Esophagus muscularis mucosa (tissue), 4 donors: ENCODE results near the gene PTGDR2. TPM values are rescaled to one million over a fixed set of nuclear protein-coding genes. Genes with fewer than 3 reads are reported as not detected.

Source experiments
- DNase-seq: peaks from one replicate; pipeline ENCODE4 v3.0.0-alpha.2; 2017; ENCODE audit errors: extremely low spot score
- H3K27ac ChIP-seq, 4 donors: fragments of 200-600 bp; sonication (generic); replicated peaks in 1 of 4; 1 replicate in 3 of 4; 2 replicates in 1 of 4; pipeline ENCODE4 v1.5.1; 2016 to 2019; ENCODE audit warnings: mild to moderate bottlenecking in 1 of 4
- H3K27me3 ChIP-seq, 4 donors: fragments of 200-600 bp; sonication (generic); one replicate each; pipeline versions ENCODE4 v1.5.1 to v1.6.0; 2016 to 2019
- H3K36me3 ChIP-seq, 4 donors: fragments of 200-600 bp; sonication (generic); one replicate each; pipeline ENCODE4 v1.5.1; 2016 to 2019
- H3K4me1 ChIP-seq, 4 donors: fragments of 200-600 bp; sonication (generic); one replicate each; pipeline ENCODE4 v1.5.1; 2016 to 2019
- H3K4me3 ChIP-seq, 4 donors: fragments of 200-600 bp; sonication (generic); 1 replicate in 2 of 4; 2 replicates in 2 of 4; pipeline ENCODE4 v1.5.1; 2016 to 2019; ENCODE audit warnings: mild to moderate bottlenecking in 4 of 4, moderate library complexity in 1 of 4
- H3K9me3 ChIP-seq, 4 donors: fragments of 200-600 bp; sonication (generic); 1 replicate in 3 of 4; 2 replicates in 1 of 4; pipeline ENCODE4 v1.5.1; 2016 to 2019
- CTCF ChIP-seq, 3 experiments: fragments of 200-600 bp in 2 of 3; fragments of 450-650 bp in 1 of 3; sonication (generic) in 2 of 3; IDR thresholded peaks; one replicate each; pipeline ENCODE4 v1.5.1; 2017 to 2019; ENCODE audit warnings: antibody characterized with exemption in 3 of 3, mild to moderate bottlenecking in 2 of 3, moderate library complexity in 1 of 3
- EP300 ChIP-seq: sonication (generic); formaldehyde crosslinking; IDR thresholded peaks from one replicate; pipeline ENCODE4 v1.6.1; 2017; ENCODE audit warnings: antibody characterized with exemption
- POLR2A ChIP-seq: fragments of 450-650 bp; IDR thresholded peaks from one replicate; pipeline ENCODE4 v1.6.1; 2017; ENCODE audit warnings: antibody characterized with exemption, moderate library complexity, mild to moderate bottlenecking, low read depth
- POLR2AphosphoS5 ChIP-seq, 2 donors: sonication (generic); formaldehyde crosslinking; IDR thresholded peaks; one replicate each; pipeline ENCODE4 v1.6.1; 2017; ENCODE audit warnings: antibody characterized with exemption in 2 of 2
- WGBS: methylation state at CpG from one replicate; pipeline ENCODE4 v1.1.5; 2018; 5-methylcytosine and 5-hydroxymethylcytosine counted together
- intact Hi-C: fragments of 100-400 bp; cut with DNase I; formaldehyde crosslinking; loops from one replicate; pipeline ENCODE4 v1.15.1; 2023
- total RNA-seq, 4 donors: library from RNA; depleted of rRNA; stranded (reverse); fragments of >200 nt; gene quantifications; one replicate each; pipeline versions ENCODE4 v1.1.0 to v1.2.1, GENCODE V29; 2016

Gene PTGDR2
- total RNA-seq, 4 donors from 2014 or later, result 0.33 to 2.9 (median 1.8) TPM

- H3K27ac ChIP-seq, result no peak overlapping the region
- DNase-seq, result no peak
Measured at GRCh38 chr11:60871378-60872061, 15.8 kb upstream of the PTGDR2 start.

GRCh38 chr11:60870733-60871377 lies 15.1 kb upstream of the PTGDR2 start:
- no peak for DNase-seq
- TF ChIP-seq POLR2A, result no peak
- TF ChIP-seq CTCF (IDR thresholded peaks at IDR 0.05), result no peak
- TF ChIP-seq EP300, result no peak
- no peak for TF ChIP-seq POLR2AphosphoS5 (IDR thresholded peaks at IDR 0.05)

More at GRCh38 chr11:60871378-60872061, 15.8 kb upstream of the PTGDR2 start:
- intact Hi-C loops, result no loop called here
- 70% methylated on average over 5 of the region's 7 CpGs for WGBS
- H3K27me3 ChIP-seq, result peaks cover 0 to 6% (median 0%) of the 10 kb centered on the region in 4 donors
- no peaks in the 10 kb centered on the region for H3K36me3 ChIP-seq
- TF ChIP-seq POLR2A (no peak), EP300 (no peak), CTCF (IDR thresholded peaks at IDR 0.05) (peak in 1 of 3 experiments; percentile 22)
- peaks cover 21 to 30% (median 23%) of the 10 kb centered on the region in 4 donors for H3K4me1 ChIP-seq
- H3K9me3 ChIP-seq, result no peaks in the 10 kb centered on the region
- no peak overlapping the region for H3K4me3 ChIP-seq

GRCh38 chr11:60870276-60870675 lies 14.5 kb upstream of the PTGDR2 start:
- Histone ChIP-seq H3K9me3 (no peaks in the 10 kb centered on the region), H3K36me3 (no peaks in the 10 kb centered on the region), H3K4me1 (peaks cover 21 to 30% (median 23%) of the 10 kb centered on the region in 4 donors), H3K27ac (no peak overlapping the region), H3K4me3 (no peak overlapping the region), H3K27me3 (peaks cover 0 to 6% (median 0%) of the 10 kb centered on the region in 4 donors)
- TF ChIP-seq CTCF (IDR thresholded peaks at IDR 0.05) (no peak), POLR2AphosphoS5 (IDR thresholded peaks at IDR 0.05) (no peak), POLR2A (no peak), EP300 (no peak)
- DNase-seq, result no peak
- WGBS, result 61% methylated on average over 2 of the region's 3 CpGs
- intact Hi-C loops, result no loop called here

More at GRCh38 chr11:60870733-60871377, 15.1 kb upstream of the PTGDR2 start:
- peaks cover 21 to 30% (median 23%) of the 10 kb centered on the region in 4 donors for H3K4me1 ChIP-seq
- no peak overlapping the region for H3K27ac ChIP-seq
- peaks cover 0 to 6% (median 0%) of the 10 kb centered on the region in 4 donors for H3K27me3 ChIP-seq
- H3K9me3 ChIP-seq, result no peaks in the 10 kb centered on the region
- intact Hi-C loops, result no loop called here
- H3K36me3 ChIP-seq, result no peaks in the 10 kb centered on the region
- H3K4me3 ChIP-seq, result no peak overlapping the region
- 70% methylated on average over 6 of the region's 13 CpGs for WGBS

- intact Hi-C loops, result no loop called here
- no peak for TF ChIP-seq EP300
- TF ChIP-seq POLR2AphosphoS5 (IDR thresholded peaks at IDR 0.05), result no peak
- TF ChIP-seq CTCF (IDR thresholded peaks at IDR 0.05), result no peak
- TF ChIP-seq POLR2A, result no peak
- H3K4me1 ChIP-seq, result peaks cover 21 to 30% (median 23%) of the 10 kb centered on the region in 4 donors
- WGBS, result 85% methylated on average over 5 of the region's 7 CpGs
- no peaks in the 10 kb centered on the region for H3K9me3 ChIP-seq
- no peak overlapping the region for H3K4me3 ChIP-seq
- no peak overlapping the region for H3K27ac ChIP-seq
- no peaks in the 10 kb centered on the region for H3K36me3 ChIP-seq
- H3K27me3 ChIP-seq, result peaks cover 0 to 6% (median 0%) of the 10 kb centered on the region in 4 donors
- no peak for DNase-seq
Measured at GRCh38 chr11:60869451-60869825, 13.7 kb upstream of the PTGDR2 start.
